ENCODE results near the gene SLC6A16. TPM values are rescaled to one million over a fixed set of nuclear protein-coding genes. Genes with fewer than 3 reads are reported as not detected.

The SLC6A16 gene
- total and polyA plus RNA-seq, 12 donors, result 0.17 to 3.5 (median 1.1) TPM; not detected in 1

DNA sequence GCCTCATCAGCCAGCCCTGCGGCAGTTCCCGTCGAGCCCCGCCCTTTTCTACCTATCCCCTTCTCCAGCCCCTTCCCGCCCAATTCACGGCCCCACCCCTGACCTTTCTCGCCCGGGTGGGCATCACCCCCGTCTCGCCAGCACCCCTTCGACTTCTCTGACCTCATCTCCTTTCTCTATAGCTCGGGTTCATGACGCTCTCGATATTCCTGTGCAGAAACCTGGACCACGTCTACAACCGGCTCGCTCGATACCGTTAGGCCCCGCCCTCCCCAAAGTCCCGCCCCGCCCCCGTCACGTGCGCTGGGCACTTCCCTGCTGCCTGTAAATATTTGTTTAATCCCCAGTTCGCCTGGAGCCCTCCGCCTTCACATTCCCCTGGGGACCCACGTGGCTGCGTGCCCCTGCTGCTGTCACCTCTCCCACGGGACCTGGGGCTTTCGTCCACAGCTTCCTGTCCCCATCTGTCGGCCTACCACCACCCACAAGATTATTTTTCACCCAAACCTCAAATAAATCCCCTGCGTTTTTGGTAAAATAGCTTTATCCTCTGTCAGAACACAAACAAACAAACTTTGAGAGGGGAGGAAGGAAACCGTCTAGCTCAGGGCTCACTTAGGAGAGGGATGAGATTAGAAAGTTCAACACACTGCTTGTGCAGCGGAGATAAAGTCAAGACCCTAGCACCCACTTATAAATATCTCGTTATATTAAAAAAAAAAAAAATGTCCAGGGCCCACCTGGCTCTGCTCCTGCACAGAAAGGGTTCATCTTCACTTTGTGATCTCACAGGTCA is 15.3 kb upstream of the SLC6A16 start:
- WGBS, 4 donors, result 17 to 37% (median 25%) methylated on average over 36 of the region's 36 CpGs
- Histone ChIP-seq H3K36me3 (replicated peaks in 1 of 2) (peaks cover 0 to 13% of the 10 kb centered on the region in 2 donors), H3K4me1 (replicated peaks in 1 of 2) (peaks cover 6 to 13% of the 10 kb centered on the region in 2 donors), H3K27ac (peak overlapping the region in 4 of 5 donors; percentile 65 to 93 (median 84)), H3K27me3 (no peaks in the 10 kb centered on the region), H3K9me3 (replicated peaks in 1 of 3) (no peaks in the 10 kb centered on the region), H3K4me3 (peak overlapping the region in 1 of 4 donors; percentile 58)
- DNase-seq, result peak; percentile 65 to 80 (median 74)
- intact Hi-C loops (cut with DNase I), result no loop called here
- TF ChIP-seq, protein P1, sequence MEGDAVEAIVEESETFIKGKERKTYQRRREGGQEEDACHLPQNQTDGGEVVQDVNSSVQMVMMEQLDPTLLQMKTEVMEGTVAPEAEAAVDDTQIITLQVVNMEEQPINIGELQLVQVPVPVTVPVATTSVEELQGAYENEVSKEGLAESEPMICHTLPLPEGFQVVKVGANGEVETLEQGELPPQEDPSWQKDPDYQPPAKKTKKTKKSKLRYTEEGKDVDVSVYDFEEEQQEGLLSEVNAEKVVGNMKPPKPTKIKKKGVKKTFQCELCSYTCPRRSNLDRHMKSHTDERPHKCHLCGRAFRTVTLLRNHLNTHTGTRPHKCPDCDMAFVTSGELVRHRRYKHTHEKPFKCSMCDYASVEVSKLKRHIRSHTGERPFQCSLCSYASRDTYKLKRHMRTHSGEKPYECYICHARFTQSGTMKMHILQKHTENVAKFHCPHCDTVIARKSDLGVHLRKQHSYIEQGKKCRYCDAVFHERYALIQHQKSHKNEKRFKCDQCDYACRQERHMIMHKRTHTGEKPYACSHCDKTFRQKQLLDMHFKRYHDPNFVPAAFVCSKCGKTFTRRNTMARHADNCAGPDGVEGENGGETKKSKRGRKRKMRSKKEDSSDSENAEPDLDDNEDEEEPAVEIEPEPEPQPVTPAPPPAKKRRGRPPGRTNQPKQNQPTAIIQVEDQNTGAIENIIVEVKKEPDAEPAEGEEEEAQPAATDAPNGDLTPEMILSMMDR (IDR thresholded peaks at IDR 0.05), result no peak
- no peak for TF ChIP-seq POLR2A (IDR thresholded peaks at IDR 0.05)

DNA sequence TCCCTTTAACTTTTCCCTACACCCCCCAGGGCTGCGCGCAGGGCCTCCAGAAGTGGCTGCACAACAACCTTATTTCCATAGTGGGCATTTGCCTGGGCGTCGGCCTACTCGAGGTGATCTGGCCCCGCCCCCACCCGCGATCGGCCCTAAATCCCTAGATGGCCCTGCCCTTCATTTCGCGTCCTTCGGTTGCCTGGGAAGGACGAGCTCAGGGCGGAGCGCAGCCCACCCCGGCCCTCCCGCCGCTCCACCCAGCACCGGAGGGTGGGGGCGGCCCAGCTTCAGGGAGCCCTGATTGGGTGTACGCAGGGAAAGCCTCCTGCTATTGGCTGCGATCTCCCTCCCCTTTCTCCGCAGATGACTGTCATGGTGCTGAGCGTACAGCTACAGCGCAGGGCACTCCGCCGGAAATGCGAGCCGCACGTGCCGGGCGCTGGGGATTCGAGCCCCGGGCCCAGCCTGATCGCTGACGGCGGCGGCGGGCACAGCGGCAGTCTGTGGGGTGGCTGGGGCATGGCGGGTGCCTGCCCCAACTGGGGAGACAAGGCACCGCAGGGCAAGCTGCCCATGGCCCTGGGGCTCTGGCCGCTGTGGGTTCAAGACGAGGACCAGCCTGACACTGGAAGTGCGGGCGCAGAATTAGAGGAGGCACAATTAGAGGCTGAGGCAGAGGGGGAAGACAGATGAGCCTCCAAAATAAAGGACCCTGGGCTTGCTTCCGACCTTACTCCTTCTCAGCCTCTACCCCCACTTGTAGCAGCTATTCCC is 14.5 kb upstream of the SLC6A16 start:
- H3K4me1 ChIP-seq (replicated peaks in 1 of 2), result peaks cover 6 to 13% of the 10 kb centered on the region in 2 donors
- TF ChIP-seq POLR2A (IDR thresholded peaks at IDR 0.05), result peak in 1 of 2 donors; percentile 56
- TF ChIP-seq, protein P1 (IDR thresholded peaks at IDR 0.05), result peak in 1 of 6 experiments; percentile 4
- H3K9me3 ChIP-seq (replicated peaks in 1 of 3), result no peaks in the 10 kb centered on the region
- H3K27me3 ChIP-seq, result no peaks in the 10 kb centered on the region
- intact Hi-C loops (cut with DNase I), result no loop called here
- peak; percentile 87 to 95 (median 93) for DNase-seq
- peak overlapping the region in 2 of 4 donors; percentile 26 to 58 for H3K4me3 ChIP-seq
- peak overlapping the region in 4 of 5 donors; percentile 65 to 93 (median 84) for H3K27ac ChIP-seq
- H3K36me3 ChIP-seq (replicated peaks in 1 of 2), result peaks cover 0 to 7% of the 10 kb centered on the region in 2 donors
- WGBS, 4 donors, result 8 to 31% (median 16%) methylated on average over 9 to 47 of the region's 47 CpGs

DNA sequence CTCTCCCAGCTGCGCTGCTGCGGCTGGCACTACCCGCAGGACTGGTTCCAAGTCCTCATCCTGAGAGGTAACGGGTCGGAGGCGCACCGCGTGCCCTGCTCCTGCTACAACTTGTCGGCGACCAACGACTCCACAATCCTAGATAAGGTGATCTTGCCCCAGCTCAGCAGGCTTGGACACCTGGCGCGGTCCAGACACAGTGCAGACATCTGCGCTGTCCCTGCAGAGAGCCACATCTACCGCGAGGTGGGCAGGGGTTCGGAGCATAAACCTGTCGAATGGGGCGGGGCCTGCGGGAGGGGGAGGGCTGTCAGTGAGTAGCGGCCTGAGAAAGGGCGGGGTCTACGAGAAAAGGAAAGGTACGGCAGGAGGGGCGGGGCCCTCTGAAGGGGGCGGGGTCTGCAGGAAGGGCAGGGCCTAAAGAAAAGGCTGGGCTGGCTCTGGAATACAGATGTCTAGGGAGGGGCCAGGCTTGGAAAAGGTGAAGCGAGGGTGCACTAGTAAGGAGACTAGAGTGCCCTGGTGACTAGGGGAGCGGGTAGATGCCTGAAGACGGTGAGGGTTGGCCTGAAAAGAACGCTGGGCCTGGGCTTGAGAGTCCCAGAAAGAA is 13.8 kb upstream of the SLC6A16 start:
- H3K9me3 ChIP-seq (replicated peaks in 1 of 3), result no peaks in the 10 kb centered on the region
- no peaks in the 10 kb centered on the region for H3K27me3 ChIP-seq
- TF ChIP-seq, protein P1 (IDR thresholded peaks at IDR 0.05), result no peak
- TF ChIP-seq POLR2A (IDR thresholded peaks at IDR 0.05), result no peak
- peak; percentile 82 to 91 (median 85) for DNase-seq
- H3K36me3 ChIP-seq (replicated peaks in 1 of 2), result peaks cover 0 to under 1% of the 10 kb centered on the region in 2 donors
- peaks cover 6 to 13% of the 10 kb centered on the region in 2 donors for H3K4me1 ChIP-seq (replicated peaks in 1 of 2)
- intact Hi-C loops (cut with DNase I), result no loop called here
- peak overlapping the region in 3 of 5 donors; percentile 36 to 93 (median 87) for H3K27ac ChIP-seq
- WGBS, 4 donors, result 15 to 25% (median 20%) methylated on average over 25 to 30 of the region's 30 CpGs
- peak overlapping the region in 2 of 4 donors; percentile 26 to 58 for H3K4me3 ChIP-seq

Data from adrenal gland (tissue), 12 donors.